ENCODE measurements around the gene PDGFB.

PDGFB gene

DNA sequence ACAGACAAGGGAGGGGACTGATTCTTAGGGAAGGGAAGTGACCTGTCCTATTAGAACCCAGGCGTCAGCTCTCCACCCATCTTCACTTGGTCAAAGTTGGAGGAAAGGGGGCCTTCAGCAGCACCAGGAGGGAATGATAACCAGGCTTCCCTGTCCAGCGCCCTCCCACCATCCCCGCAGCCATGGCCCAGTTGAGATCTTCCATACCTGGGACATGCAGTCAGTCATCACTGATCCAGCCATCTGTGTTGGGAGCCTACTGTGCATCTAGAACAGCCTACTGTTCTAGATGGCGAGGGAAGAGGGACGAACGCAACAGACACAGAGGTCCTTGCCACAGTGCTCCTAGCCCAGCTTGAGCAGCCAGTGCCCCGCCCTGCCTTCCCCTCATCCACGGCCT lies 40.6 kb downstream of the PDGFB start:
- TF ChIP-seq, protein P1, sequence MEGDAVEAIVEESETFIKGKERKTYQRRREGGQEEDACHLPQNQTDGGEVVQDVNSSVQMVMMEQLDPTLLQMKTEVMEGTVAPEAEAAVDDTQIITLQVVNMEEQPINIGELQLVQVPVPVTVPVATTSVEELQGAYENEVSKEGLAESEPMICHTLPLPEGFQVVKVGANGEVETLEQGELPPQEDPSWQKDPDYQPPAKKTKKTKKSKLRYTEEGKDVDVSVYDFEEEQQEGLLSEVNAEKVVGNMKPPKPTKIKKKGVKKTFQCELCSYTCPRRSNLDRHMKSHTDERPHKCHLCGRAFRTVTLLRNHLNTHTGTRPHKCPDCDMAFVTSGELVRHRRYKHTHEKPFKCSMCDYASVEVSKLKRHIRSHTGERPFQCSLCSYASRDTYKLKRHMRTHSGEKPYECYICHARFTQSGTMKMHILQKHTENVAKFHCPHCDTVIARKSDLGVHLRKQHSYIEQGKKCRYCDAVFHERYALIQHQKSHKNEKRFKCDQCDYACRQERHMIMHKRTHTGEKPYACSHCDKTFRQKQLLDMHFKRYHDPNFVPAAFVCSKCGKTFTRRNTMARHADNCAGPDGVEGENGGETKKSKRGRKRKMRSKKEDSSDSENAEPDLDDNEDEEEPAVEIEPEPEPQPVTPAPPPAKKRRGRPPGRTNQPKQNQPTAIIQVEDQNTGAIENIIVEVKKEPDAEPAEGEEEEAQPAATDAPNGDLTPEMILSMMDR (IDR thresholded peaks at IDR 0.05; ENCODE audit: low read depth, low read length, missing control alignments), result no peak
- DNase-seq (ENCODE audit: low read depth), result no peak
- H3K4me3 ChIP-seq (ENCODE audit: low read depth, low read length), result no peak overlapping the region

GRCh38 chr22:39197578-39197977 lies 47.2 kb downstream of the PDGFB start:
- no peak overlapping the region for H3K4me3 ChIP-seq (ENCODE audit: low read depth, low read length)
- TF ChIP-seq, protein P1 (IDR thresholded peaks at IDR 0.05; ENCODE audit: low read depth, low read length, missing control alignments), result no peak
- DNase-seq (ENCODE audit: low read depth), result no peak

GRCh38 chr22:39194098-39194497 lies 50.7 kb downstream of the PDGFB start:
- no peak for DNase-seq (ENCODE audit: low read depth)
- no peak overlapping the region for H3K4me3 ChIP-seq (ENCODE audit: low read depth, low read length)
- TF ChIP-seq, protein P1 (IDR thresholded peaks at IDR 0.05; ENCODE audit: low read depth, low read length, missing control alignments), result no peak

- H3K4me3 ChIP-seq (ENCODE audit: low read depth, low read length), result no peak overlapping the region
These were observed 56.0 kb downstream of the PDGFB start for GRCh38 chr22:39188809-39189208.

DNA sequence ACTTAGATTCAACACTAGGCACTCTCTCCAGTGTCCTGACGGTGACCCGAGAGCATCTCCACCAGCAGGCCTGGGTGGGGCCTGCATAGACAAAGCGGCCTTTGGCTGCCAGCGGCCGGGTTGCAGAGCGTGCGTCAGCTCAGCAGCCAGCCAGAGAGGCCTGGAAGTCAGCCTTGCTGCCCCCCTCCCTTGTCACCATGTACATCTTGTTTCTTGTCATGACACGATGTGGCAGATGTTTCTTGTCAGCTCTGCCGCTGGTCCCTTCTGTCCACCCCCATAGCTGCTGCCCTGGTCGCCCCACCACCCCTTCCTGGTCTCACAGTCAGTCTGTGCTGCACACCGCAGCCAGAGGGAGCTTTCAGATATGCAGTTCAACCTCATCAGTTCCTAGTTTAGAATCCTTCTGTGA lies 59.2 kb downstream of the PDGFB start:
- no peak overlapping the region for H3K4me3 ChIP-seq (ENCODE audit: low read depth, low read length)
- TF ChIP-seq, protein P1 (IDR thresholded peaks at IDR 0.05; ENCODE audit: low read depth, low read length, missing control alignments), result no peak
- DNase-seq (ENCODE audit: low read depth), result no peak

More at GRCh38 chr22:39188809-39189208, 56.0 kb downstream of the PDGFB start:
- TF ChIP-seq, protein P1 (IDR thresholded peaks at IDR 0.05; ENCODE audit: low read depth, low read length, missing control alignments), result no peak
- DNase-seq (ENCODE audit: low read depth), result no peak

GRCh38 chr22:39184586-39185577 lies 59.9 kb downstream of the PDGFB start:
- no peak for DNase-seq (ENCODE audit: low read depth)
- TF ChIP-seq, protein P1 (IDR thresholded peaks at IDR 0.05; ENCODE audit: low read depth, low read length, missing control alignments), result no peak
- no peak overlapping the region for H3K4me3 ChIP-seq (ENCODE audit: low read depth, low read length)
